Measurements from ENCODE around the gene RPS24.

Gene RPS24

GRCh38 chr10:78017856-78018255 is 15.8 kb upstream of the RPS24 start:
- Histone ChIP-seq H3K9me2 (replicated peaks; ENCODE audit: insufficient read depth, low read length) (no peaks in the 10 kb centered on the region), H3K4me1 (ENCODE audit: low read length) (no peaks in the 10 kb centered on the region), H3F3A (ENCODE audit: insufficient read depth, low read length) (no peaks in the 10 kb centered on the region), H3K4me2 (ENCODE audit: low read depth, low read length) (no peak overlapping the region), H3K36me3 (replicated peaks; ENCODE audit: insufficient read depth, low read length) (peaks cover 12% of the 10 kb centered on the region; the same call in 1 of the 2 replicates), H4K20me1 (ENCODE audit: insufficient read depth, low read length) (no peaks in the 10 kb centered on the region), H2AFZ (ENCODE audit: low read length) (no peak overlapping the region), H3K9me3 (replicated peaks; ENCODE audit: insufficient read depth, low read length) (no peaks in the 10 kb centered on the region), H3K4me3 (ENCODE audit: low read length) (no peak overlapping the region), H3K79me2 (ENCODE audit: low read length) (no peaks in the 10 kb centered on the region), H3K27me3 (replicated peaks; ENCODE audit: insufficient read depth, low read length) (no peaks in the 10 kb centered on the region), H3K27ac (ENCODE audit: low read length) (no peak overlapping the region), H3K9ac (ENCODE audit: low read length) (no peak overlapping the region)
- TF ChIP-seq, protein P1, sequence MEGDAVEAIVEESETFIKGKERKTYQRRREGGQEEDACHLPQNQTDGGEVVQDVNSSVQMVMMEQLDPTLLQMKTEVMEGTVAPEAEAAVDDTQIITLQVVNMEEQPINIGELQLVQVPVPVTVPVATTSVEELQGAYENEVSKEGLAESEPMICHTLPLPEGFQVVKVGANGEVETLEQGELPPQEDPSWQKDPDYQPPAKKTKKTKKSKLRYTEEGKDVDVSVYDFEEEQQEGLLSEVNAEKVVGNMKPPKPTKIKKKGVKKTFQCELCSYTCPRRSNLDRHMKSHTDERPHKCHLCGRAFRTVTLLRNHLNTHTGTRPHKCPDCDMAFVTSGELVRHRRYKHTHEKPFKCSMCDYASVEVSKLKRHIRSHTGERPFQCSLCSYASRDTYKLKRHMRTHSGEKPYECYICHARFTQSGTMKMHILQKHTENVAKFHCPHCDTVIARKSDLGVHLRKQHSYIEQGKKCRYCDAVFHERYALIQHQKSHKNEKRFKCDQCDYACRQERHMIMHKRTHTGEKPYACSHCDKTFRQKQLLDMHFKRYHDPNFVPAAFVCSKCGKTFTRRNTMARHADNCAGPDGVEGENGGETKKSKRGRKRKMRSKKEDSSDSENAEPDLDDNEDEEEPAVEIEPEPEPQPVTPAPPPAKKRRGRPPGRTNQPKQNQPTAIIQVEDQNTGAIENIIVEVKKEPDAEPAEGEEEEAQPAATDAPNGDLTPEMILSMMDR (IDR thresholded peaks at IDR 0.05; ENCODE audit: low read length), result no peak
- TF ChIP-seq EZH2 (optimal IDR thresholded peaks at IDR 0.05; ENCODE audit: low read depth, low read length) (no peak), EZH2phosphoT487 (IDR thresholded peaks at IDR 0.05; ENCODE audit: low read length) (no peak)
- no peak for DNase-seq

DNA sequence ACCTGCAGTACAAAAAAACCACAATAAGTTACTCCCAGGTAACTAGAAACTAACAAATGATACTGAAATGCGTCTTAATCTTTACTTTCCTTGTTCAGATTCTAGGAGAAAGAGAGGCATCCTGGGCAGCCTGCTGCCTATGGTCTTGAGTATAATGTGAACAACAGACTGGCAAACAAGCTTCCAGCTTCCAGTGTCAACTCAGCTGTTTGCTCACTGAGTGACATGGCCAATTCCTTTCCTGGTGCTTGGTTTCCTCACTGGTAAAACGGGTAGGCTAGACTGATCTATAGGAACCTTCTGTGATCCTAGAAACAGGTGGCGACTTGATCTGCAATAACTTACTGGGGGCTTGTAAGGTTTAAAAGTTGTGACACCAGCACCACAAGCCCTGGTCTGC is 14.4 kb upstream of the RPS24 start:
- Histone ChIP-seq H4K20me1 (ENCODE audit: insufficient read depth, low read length) (no peaks in the 10 kb centered on the region), H3K4me3 (ENCODE audit: low read length) (no peak overlapping the region), H3K79me2 (ENCODE audit: low read length) (no peaks in the 10 kb centered on the region), H3F3A (ENCODE audit: insufficient read depth, low read length) (no peaks in the 10 kb centered on the region), H2AFZ (ENCODE audit: low read length) (no peak overlapping the region), H3K4me2 (ENCODE audit: low read depth, low read length) (no peak overlapping the region), H3K36me3 (replicated peaks; ENCODE audit: insufficient read depth, low read length) (peaks cover 12% of the 10 kb centered on the region; the same call in 1 of the 2 replicates), H3K4me1 (ENCODE audit: low read length) (no peaks in the 10 kb centered on the region), H3K9me3 (replicated peaks; ENCODE audit: insufficient read depth, low read length) (no peaks in the 10 kb centered on the region), H3K27me3 (replicated peaks; ENCODE audit: insufficient read depth, low read length) (no peaks in the 10 kb centered on the region), H3K9me2 (replicated peaks; ENCODE audit: insufficient read depth, low read length) (no peaks in the 10 kb centered on the region), H3K9ac (ENCODE audit: low read length) (no peak overlapping the region), H3K27ac (ENCODE audit: low read length) (no peak overlapping the region)
- no peak for TF ChIP-seq EZH2phosphoT487 (IDR thresholded peaks at IDR 0.05; ENCODE audit: low read length)
- no peak for TF ChIP-seq EZH2 (optimal IDR thresholded peaks at IDR 0.05; ENCODE audit: low read depth, low read length)
- TF ChIP-seq, protein P1 (IDR thresholded peaks at IDR 0.05; ENCODE audit: low read length), result no peak
- no peak for DNase-seq

- H3F3A ChIP-seq (ENCODE audit: insufficient read depth, low read length), result no peaks in the 10 kb centered on the region
- H3K4me1 ChIP-seq (ENCODE audit: low read length), result no peaks in the 10 kb centered on the region
- no peak overlapping the region for H3K27ac ChIP-seq (ENCODE audit: low read length)
- H3K27me3 ChIP-seq (replicated peaks; ENCODE audit: insufficient read depth, low read length), result no peaks in the 10 kb centered on the region
- H3K9ac ChIP-seq (ENCODE audit: low read length), result no peak overlapping the region
- H3K9me3 ChIP-seq (replicated peaks; ENCODE audit: insufficient read depth, low read length), result no peaks in the 10 kb centered on the region
- no peaks in the 10 kb centered on the region for H4K20me1 ChIP-seq (ENCODE audit: insufficient read depth, low read length)
- H3K4me2 ChIP-seq (ENCODE audit: low read depth, low read length), result no peak overlapping the region
- peaks cover under 1% of the 10 kb centered on the region; the same call in 1 of the 2 replicates for H3K79me2 ChIP-seq (ENCODE audit: low read length)
- H3K4me3 ChIP-seq (ENCODE audit: low read length), result no peak overlapping the region
- H2AFZ ChIP-seq (ENCODE audit: low read length), result no peak overlapping the region
- no peak for TF ChIP-seq EZH2 (optimal IDR thresholded peaks at IDR 0.05; ENCODE audit: low read depth, low read length)
- TF ChIP-seq, protein P1 (IDR thresholded peaks at IDR 0.05; ENCODE audit: low read length), result no peak
- H3K9me2 ChIP-seq (replicated peaks; ENCODE audit: insufficient read depth, low read length), result no peaks in the 10 kb centered on the region
- no peak for DNase-seq
- H3K36me3 ChIP-seq (replicated peaks; ENCODE audit: insufficient read depth, low read length), result peaks cover 16% of the 10 kb centered on the region; the same call in 1 of the 2 replicates
These were observed 12.5 kb upstream of the RPS24 start for GRCh38 chr10:78021201-78021600.

Measured in MM.1S (cell line).